ENCODE results near the gene CMTM1.

Gene CMTM1

DNA sequence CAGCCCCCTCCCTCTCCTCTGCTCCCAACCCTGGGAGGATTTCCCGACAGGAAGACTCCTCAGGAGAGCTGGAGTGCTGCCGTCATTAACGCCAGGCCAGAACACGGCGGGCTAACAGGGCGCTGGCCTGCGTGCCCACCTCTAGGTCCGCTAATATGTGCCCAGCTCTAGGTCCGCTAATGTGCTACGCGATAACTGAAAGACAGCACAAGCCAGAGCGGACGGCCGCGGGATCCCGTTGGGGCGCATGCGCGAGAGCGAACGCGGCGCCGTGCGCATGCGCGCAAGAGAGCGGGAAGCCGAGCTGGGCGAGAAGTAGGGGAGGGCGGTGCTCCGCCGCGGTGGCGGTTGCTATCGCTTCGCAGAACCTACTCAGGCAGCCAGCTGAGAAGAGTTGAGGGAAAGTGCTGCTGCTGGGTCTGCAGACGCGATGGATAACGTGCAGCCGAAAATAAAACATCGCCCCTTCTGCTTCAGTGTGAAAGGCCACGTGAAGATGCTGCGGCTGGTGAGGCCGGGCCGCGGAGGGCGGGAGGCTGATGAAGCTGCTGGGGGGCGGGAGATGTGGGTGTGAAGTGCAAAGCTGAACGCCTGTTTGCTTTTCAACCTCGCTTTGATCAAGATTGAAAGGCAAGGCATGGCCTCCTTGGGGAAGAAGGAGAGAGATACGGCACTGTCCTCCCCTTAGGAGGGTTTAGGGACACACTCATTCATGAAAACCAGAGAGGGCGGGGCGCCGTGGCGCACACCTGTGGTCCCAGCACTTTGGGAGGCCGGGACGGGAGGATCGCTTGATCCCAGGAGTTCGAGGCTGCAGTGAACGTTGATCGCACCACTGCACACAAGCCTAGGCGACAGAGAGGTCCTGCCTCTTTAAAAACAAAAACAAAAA, 13.7 kb upstream of the CMTM1 start, which contains the start of gene CKLF:
Gene CKLF, plus strand, starts transcription at position 291 of the 892 bp plus-strand sequence. Its CDS starts 140 bp downstream, at position 431.
- peaks cover 41% of the 10 kb centered on the region for H3K36me3 ChIP-seq (ENCODE audit: insufficient read depth, low read length)
- peak; percentile 94 for DNase-seq
- H3K9me3 ChIP-seq (ENCODE audit: insufficient read depth, low read length, severe bottlenecking) = no peaks in the 10 kb centered on the region
- peak within 1 kb of the TSS; percentile 80 for H2AFZ ChIP-seq (ENCODE audit: low read depth, low read length)
- peak within 1 kb of the TSS; percentile 70 for H3K4me2 ChIP-seq (ENCODE audit: insufficient read depth, low read length)
- peaks cover 92% of the 10 kb centered on the region for H3K4me1 ChIP-seq (ENCODE audit: insufficient read depth, low read length)
- ATAC-seq (ENCODE audit: insufficient read depth, low read depth) = peak; percentile 63
- H3K27ac ChIP-seq (ENCODE audit: low read length) = peak within 1 kb of the TSS; percentile 97
- peaks cover 67% of the 10 kb centered on the region for H3K79me2 ChIP-seq (ENCODE audit: insufficient read depth, low read length)
- H3K9ac ChIP-seq (ENCODE audit: low read depth, low read length) = peak within 1 kb of the TSS; percentile 71
- no peaks in the 10 kb centered on the region for H3K27me3 ChIP-seq (ENCODE audit: insufficient read depth, low read length, poor library complexity)
- peak within 1 kb of the TSS; percentile 36 to 86 for H3K4me3 ChIP-seq (ENCODE audit: low read depth in 1 of 2, low read length in 2 of 2)
- peaks cover 34% of the 10 kb centered on the region; the same call in 1 of the 2 replicates for H4K20me1 ChIP-seq (ENCODE audit: insufficient read depth, low read length)
- TF ChIP-seq, protein P1, sequence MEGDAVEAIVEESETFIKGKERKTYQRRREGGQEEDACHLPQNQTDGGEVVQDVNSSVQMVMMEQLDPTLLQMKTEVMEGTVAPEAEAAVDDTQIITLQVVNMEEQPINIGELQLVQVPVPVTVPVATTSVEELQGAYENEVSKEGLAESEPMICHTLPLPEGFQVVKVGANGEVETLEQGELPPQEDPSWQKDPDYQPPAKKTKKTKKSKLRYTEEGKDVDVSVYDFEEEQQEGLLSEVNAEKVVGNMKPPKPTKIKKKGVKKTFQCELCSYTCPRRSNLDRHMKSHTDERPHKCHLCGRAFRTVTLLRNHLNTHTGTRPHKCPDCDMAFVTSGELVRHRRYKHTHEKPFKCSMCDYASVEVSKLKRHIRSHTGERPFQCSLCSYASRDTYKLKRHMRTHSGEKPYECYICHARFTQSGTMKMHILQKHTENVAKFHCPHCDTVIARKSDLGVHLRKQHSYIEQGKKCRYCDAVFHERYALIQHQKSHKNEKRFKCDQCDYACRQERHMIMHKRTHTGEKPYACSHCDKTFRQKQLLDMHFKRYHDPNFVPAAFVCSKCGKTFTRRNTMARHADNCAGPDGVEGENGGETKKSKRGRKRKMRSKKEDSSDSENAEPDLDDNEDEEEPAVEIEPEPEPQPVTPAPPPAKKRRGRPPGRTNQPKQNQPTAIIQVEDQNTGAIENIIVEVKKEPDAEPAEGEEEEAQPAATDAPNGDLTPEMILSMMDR (IDR thresholded peaks at IDR 0.05; ENCODE audit: borderline replicate concordance, extremely low read depth, low read length, poor library complexity, severe bottlenecking) = no peak
- TF ChIP-seq EZH2 (IDR thresholded peaks at IDR 0.05; ENCODE audit: borderline replicate concordance, low read depth, low read length, severe bottlenecking) = no peak

DNA sequence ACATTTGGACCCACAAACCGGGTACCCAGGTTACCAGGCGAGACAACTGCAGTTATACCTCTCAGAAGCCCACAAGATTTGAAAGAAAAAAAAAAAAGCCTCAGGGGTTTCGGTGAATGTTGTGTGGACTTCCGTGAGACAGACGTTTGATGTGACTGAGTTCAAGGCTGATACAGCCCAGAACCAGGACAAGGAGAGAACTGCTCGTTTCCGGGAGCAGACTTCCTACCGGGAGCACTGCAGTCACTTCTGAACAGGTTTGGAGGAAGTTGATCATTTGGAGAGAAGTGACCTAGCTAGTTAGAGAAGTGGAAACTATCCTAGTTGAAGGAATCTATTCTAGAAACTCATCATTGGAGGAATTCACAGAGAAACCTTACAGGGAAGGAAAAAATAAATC, 13.0 kb upstream of the CMTM1 start:
- TF ChIP-seq EZH2 (IDR thresholded peaks at IDR 0.05; ENCODE audit: borderline replicate concordance, low read depth, low read length, severe bottlenecking) = no peak
- TF ChIP-seq, protein P1 (IDR thresholded peaks at IDR 0.05; ENCODE audit: borderline replicate concordance, extremely low read depth, low read length, poor library complexity, severe bottlenecking) = no peak
- no peaks in the 10 kb centered on the region for H3K9me3 ChIP-seq (ENCODE audit: insufficient read depth, low read length, severe bottlenecking)
- H3K27ac ChIP-seq (ENCODE audit: low read length) = peak overlapping the region; percentile 97
- ATAC-seq (ENCODE audit: insufficient read depth, low read depth) (no peak), DNase-seq (peak; percentile 40)
- peaks cover 91% of the 10 kb centered on the region for H3K4me1 ChIP-seq (ENCODE audit: insufficient read depth, low read length)
- H2AFZ ChIP-seq (ENCODE audit: low read depth, low read length) = no peak overlapping the region
- peaks cover 48% of the 10 kb centered on the region for H3K36me3 ChIP-seq (ENCODE audit: insufficient read depth, low read length)
- H3K27me3 ChIP-seq (ENCODE audit: insufficient read depth, low read length, poor library complexity) = no peaks in the 10 kb centered on the region
- peak overlapping the region; percentile 70 for H3K4me2 ChIP-seq (ENCODE audit: insufficient read depth, low read length)
- H3K4me3 ChIP-seq (ENCODE audit: low read depth in 1 of 2, low read length in 2 of 2) = peak overlapping the region; percentile 36 to 86
- peaks cover 34% of the 10 kb centered on the region; the same call in 1 of the 2 replicates for H4K20me1 ChIP-seq (ENCODE audit: insufficient read depth, low read length)
- peak overlapping the region; percentile 71 for H3K9ac ChIP-seq (ENCODE audit: low read depth, low read length)
- H3K79me2 ChIP-seq (ENCODE audit: insufficient read depth, low read length) = peaks cover 74% of the 10 kb centered on the region

DNA sequence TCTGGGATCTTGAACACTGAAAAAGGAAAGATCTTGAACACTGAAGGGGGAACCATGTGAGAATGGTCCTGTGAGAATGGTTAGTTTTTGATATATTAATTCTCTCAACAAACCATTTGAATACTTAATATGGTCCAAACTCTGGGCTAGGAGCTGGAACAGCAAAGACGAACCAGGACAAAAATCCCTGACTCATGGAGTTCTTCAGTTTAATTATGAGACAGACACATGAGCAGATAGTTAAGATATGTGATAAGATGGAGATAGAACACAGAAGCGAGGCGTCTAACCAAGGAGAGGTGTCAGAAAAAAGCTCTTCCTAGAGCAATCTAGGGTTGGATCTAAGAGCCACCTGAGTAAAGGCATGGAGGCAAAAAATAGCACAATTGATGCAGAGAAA, 12.2 kb upstream of the CMTM1 start:
- H3K4me2 ChIP-seq (ENCODE audit: insufficient read depth, low read length) = peak overlapping the region; percentile 70
- H3K27ac ChIP-seq (ENCODE audit: low read length) = peak overlapping the region; percentile 97

More for the DNA sequence above, 12.2 kb upstream of the CMTM1 start:
- DNase-seq (no peak), ATAC-seq (ENCODE audit: insufficient read depth, low read depth) (no peak)
- H3K79me2 ChIP-seq (ENCODE audit: insufficient read depth, low read length) = peaks cover 82% of the 10 kb centered on the region
- TF ChIP-seq EZH2 (IDR thresholded peaks at IDR 0.05; ENCODE audit: borderline replicate concordance, low read depth, low read length, severe bottlenecking) = no peak
- TF ChIP-seq, protein P1 (IDR thresholded peaks at IDR 0.05; ENCODE audit: borderline replicate concordance, extremely low read depth, low read length, poor library complexity, severe bottlenecking) = no peak
- H3K9me3 ChIP-seq (ENCODE audit: insufficient read depth, low read length, severe bottlenecking) = no peaks in the 10 kb centered on the region
- peaks cover 91% of the 10 kb centered on the region for H3K4me1 ChIP-seq (ENCODE audit: insufficient read depth, low read length)
- peaks cover 42% of the 10 kb centered on the region; the same call in 1 of the 2 replicates for H4K20me1 ChIP-seq (ENCODE audit: insufficient read depth, low read length)
- no peaks in the 10 kb centered on the region for H3K27me3 ChIP-seq (ENCODE audit: insufficient read depth, low read length, poor library complexity)
- no peak overlapping the region for H2AFZ ChIP-seq (ENCODE audit: low read depth, low read length)
- H3K36me3 ChIP-seq (ENCODE audit: insufficient read depth, low read length) = peaks cover 56% of the 10 kb centered on the region
- H3K4me3 ChIP-seq (ENCODE audit: low read depth in 1 of 2, low read length in 2 of 2) = peak overlapping the region; percentile 36 to 86; a peak in 3 of 4 replicates
- peak overlapping the region; percentile 71 for H3K9ac ChIP-seq (ENCODE audit: low read depth, low read length)

All from DND-41 (cell line).